ENCODE data around the gene TNIK.

GRCh38 chr3:171176244-171176933 lies 283.8 kb downstream of the TNIK start:
- no peak for TF ChIP-seq CTCF (IDR thresholded peaks at IDR 0.05)
- TF ChIP-seq USF2 (IDR thresholded peaks at IDR 0.05; ENCODE audit: borderline replicate concordance, low read depth, low read length) = no peak
- no peak for TF ChIP-seq NRF1 (IDR thresholded peaks at IDR 0.05; ENCODE audit: low read depth, low read length)
- no peak for TF ChIP-seq ELF1 (IDR thresholded peaks at IDR 0.05)
- TF ChIP-seq EZH2phosphoT487 (IDR thresholded peaks at IDR 0.05; ENCODE audit: borderline replicate concordance, low read depth) = no peak
- no peak for TF ChIP-seq POLR2AphosphoS5 (IDR thresholded peaks at IDR 0.05; ENCODE audit: low read depth, low read length)
- no peak for TF ChIP-seq RAD21 (IDR thresholded peaks at IDR 0.05; ENCODE audit: low read length)
- no peak for TF ChIP-seq TCF12 (IDR thresholded peaks at IDR 0.05)
- no peak for TF ChIP-seq SMC3 (IDR thresholded peaks at IDR 0.05; ENCODE audit: low read depth, low read length)
- no peak for TF ChIP-seq EP300 (IDR thresholded peaks at IDR 0.05; ENCODE audit: borderline replicate concordance in 1 of 2, low read depth in 1 of 2, low read length in 1 of 2)
- TF ChIP-seq TAF1 (IDR thresholded peaks at IDR 0.05; ENCODE audit: borderline replicate concordance, low read depth, low read length) = no peak
